HG02759 (cell line): ENCODE measurements around the gene PSPH.
A peak's percentile ranks its signal among the peaks of the same experiment; 100 is the strongest.
"Not testable (repeated sequence)": the region's sequence is repeated elsewhere in the genome, so short reads cannot be mapped to it uniquely, and the experiment has no call there.

Source experiments
- ATAC-seq: cut with Tn5 transposase; IDR thresholded peaks from one replicate; pipeline ENCODE4 v1.9.1; 2021; ENCODE audit warnings: mild to moderate bottlenecking, moderate library complexity; ENCODE audit not compliant: unreplicated experiment

PSPH gene

GRCh38 chr7:56051339-56052191 is at the start of gene PSPH, which contains the start of gene CCT6A:
TSS of gene PSPH (minus strand) at chr7:56051444. CDS start at chr7:56021212, 30,232 bp downstream.
TSS of gene CCT6A (plus strand) at chr7:56051765. CDS start at chr7:56051849, 84 bp downstream.
- peak; percentile 96 for ATAC-seq

DNA sequence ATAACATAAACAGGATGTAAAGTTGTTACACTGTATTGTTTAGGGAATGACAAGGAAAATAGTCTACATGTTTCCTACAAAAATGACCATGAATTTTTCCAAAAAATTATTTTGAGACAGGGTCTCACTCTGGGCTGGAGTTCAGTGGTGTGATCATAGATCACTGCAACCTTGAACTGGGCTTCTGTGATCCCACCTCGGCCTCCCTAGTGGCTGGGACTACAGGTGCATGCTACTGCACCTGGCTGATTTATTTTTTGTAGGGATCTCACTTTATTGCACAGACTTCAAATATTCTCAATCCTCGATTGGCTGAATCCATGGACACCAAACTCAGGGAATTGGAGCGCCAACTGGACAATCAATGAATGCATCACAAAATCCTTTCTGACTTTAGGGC is 48.4 kb upstream of the PSPH start:
- no peak for ATAC-seq

GRCh38 chr7:56098187-56099008 is 47.2 kb upstream of the PSPH start:
- ATAC-seq: not testable (repeated sequence)

- ATAC-seq: no peak
Observed at GRCh38 chr7:56097700-56098099, 46.5 kb upstream of the PSPH start.

DNA sequence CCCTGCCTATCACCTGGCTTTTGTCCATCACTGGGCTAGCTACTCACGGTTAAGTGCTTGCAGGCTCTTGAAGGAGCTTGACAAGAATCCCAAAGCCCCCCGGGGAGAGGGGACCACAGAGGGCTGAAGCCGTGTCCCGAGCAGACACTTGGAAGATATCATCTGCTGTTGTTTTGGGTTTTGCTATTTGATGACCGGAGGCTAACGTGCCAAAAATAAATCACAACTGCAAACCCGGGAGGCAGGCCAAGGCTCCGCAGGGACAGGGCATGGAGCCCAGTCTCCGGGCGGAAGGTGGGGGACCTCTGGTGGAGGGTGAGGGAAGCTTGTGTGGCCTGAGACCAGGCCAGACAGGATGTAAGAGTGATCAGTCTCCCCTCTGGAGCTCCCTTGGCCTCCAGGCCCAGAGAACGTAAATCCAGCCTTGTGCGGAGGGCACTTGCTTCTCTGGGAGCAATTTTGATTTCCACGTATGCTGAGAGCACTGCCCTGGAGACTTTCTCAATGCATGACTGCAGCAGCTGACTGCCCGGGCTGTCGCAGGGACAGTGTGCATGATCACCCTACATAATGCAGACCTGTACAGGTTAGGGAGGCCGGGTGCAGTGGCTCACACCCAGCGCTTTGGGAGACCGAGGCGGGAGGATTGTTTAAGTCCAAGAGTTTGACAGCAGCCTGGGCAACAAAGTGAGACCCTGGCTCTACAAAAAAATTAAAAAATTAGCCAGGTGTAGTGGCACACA is 41.7 kb upstream of the PSPH start, which contains the start of gene PHKG1:
Gene PHKG1, minus strand, starts transcription at position 164 of the 743 bp plus-strand sequence. CDS start 4,011 bp downstream, outside the sequence.
- no peak for ATAC-seq

DNA sequence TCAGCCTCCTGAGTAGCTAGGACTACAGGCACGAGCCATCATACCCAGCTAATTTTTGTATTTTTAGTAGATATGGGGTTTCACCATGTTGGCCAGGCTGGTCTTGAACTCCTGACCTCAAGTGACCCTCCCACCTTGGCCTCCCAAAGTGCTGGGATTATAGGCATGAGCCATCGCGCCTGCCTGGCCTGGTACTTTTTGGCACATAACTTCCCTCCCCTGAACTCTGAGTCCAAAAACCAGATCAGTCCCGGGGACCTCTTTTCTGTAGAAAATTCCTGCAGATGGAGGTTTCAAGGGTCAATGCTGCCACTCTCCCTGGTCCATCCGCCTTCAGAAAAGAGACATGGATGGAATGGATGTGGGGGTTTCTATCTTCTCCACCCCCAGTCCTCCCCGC is 41.1 kb upstream of the PSPH start:
- ATAC-seq: not testable (repeated sequence)

DNA sequence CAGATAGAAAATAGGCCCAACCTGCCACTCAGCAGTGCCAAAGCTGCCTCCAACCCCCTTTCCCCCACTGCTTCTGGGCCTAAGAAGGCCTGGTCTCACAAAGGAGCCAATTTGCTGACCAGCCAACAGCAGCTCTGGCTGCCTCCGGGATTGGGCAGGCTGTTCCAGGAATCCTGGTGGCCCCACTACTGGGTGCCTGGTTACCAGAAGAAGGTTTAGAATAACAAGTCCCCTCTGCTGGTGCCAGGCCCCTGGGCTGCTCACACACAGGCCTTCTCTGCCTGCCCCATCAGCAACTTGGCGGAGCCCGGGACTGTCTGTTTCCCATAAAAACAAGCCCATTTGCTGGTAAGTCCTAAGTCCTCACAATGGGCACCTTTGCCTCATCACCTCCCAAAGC is 40.3 kb upstream of the PSPH start:
- ATAC-seq: no peak

GRCh38 chr7:56087445-56087844 is 36.2 kb upstream of the PSPH start:
- no peak for ATAC-seq

DNA sequence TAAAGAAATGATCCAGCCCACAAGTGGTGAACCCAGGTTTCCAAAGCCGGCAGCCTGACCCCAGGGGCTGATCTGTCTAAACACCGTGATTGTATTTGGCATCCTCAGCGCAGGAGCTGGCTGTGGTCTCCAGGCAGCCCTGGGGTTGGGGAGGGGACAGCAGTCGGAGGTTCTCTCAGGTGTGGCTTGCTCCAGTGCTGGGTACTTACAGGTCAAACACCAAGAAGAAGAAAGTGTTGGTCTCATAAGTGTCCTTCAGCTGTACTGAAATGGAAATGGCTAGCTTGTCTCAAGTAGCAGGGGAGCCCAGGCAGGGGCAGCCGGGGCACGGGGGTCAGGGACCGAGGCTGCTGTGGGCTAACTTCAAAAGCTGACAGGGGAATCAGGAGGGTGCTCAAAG is 35.5 kb upstream of the PSPH start:
- no peak for ATAC-seq

DNA sequence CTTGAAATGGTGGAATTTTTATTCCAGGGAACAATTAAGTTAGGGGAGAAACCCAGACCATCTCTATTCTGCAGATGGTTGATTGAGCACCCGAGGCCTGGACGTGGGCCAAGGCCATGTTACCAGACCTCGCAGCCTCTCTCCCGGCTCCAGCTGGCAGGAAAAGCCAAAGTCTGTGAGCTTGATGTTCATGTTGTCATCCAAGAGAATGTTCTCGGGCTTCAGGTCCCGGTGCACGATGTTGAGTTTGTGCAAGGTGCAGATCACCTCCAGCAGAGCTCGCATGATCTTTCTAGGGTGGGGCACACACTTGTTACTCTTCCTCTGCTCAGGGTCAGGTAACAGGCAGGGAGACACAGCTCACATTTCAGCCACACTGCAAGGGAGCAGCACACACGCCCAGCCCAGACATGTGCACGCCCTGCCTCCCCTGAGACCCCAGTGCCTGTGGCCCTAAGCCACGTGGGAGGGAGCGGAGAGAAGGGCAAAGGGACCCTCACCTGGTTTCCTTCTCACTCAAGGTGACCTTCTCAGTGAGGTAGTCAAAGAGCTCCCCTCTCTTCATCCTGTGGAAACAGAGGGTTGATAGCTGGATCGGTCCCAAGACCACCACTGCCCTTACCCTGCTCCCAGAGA is 32.0 kb upstream of the PSPH start:
- no peak for ATAC-seq

DNA sequence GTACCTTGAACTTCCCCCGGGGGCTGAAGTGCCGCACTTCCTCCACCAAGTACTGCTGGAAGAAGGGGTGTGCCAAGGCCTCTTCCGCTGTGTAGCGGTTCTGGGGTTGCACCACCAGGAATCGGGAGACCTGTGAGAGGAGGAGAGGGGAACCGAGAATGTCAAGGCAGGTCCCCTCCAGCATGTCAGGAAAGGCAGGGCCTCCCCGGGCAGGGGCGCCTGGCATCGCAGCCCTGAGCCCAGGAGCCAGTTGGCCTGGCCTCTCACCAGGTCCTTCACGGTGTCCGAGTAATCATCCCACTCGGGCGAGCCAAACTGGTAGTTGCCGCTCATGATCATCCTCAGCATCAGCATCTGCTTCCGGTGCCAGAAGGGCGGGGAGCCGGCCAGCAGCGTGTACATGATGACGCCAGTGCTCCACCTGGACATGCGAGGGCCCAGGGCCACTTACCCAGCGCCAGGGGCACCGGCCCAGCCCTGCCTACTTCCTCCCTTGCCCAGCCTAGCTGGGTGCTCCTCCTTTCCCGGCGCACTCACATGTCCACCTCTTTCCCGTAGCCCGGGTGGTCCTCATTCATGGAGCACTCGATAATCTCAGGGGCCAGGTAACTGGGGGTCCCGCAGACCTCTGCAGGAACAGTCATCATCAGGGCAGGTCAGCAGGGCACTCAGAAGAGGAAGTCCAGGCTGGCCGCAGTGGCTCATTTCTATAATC is 30.5 kb upstream of the PSPH start:
- no peak for ATAC-seq

DNA sequence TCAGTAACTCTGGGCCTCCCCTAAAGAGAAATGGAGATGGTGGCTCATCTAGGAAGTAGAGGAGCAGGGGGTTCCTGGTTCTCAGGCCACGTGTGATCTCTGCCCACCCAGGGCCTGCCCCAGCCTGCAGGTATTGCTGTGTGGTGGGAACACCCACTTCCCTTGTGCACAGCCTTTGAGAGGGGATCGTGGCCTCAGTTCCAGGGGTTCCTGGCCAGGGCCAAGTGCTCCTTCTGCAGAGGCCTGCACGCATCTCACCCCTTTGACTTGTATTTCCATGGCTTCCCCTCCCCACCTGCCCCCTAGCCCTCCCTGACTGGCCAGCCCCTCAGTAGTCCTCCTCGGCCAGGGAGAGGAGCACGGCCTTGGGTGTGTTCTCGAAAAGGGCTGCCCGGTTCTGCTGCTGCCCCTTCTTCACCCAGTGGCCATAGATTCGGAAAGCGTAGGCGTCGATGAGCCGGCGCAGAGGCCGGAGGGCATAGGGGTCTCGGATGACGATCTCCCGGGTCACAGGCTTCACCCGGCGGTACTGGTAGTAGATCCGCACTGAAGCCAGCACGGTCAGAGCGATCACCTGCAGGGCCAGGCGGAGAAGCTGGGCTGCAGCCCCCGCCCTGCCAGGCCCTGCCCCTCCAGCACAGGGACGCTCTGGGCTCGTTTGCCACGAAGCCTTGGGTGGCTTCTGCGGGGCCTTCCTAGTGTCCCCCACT is 29.6 kb upstream of the PSPH start:
- not testable (repeated sequence) for ATAC-seq

- ATAC-seq: no peak
Observed at GRCh38 chr7:56079450-56080185, 28.4 kb upstream of the PSPH start.

DNA sequence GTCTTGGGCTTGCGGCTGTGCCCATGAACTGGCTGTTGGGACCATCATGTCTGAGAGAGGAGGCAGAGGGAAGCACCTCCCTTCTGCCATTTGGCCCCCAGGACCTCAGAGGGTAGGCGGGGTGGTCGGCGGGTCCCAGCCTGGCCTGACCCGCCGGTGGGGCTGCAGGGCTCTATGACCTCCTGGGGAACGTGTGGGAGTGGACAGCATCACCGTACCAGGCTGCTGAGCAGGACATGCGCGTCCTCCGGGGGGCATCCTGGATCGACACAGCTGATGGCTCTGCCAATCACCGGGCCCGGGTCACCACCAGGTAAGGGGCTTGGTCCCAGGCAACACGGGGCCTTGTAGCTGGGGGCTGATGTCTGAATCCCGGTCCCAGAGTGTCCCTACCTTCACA is 27.0 kb upstream of the PSPH start:
- ATAC-seq: no peak

DNA sequence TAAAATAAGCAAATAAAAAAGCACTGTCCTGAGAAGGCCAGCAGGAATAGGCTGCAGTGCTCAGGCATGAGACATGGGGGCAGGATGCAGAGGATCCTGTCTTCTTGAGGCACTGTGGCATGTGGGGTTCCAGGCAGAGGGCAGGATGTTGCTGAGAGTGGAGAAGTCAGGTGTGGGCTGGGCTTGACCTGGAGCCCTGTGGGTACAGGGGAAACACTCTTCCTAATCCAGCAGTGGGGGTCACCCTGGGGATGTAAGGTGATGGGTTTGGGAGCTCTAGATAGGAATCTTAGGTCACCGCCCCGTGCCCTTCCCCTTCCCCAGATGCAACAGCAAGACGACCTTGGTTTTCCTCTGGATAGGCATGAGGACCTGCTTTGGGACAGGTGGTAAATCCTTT is 26.4 kb upstream of the PSPH start:
- ATAC-seq: no peak

GRCh38 chr7:56074371-56074791 is 23.1 kb upstream of the PSPH start:
- ATAC-seq: peak; percentile 95

DNA sequence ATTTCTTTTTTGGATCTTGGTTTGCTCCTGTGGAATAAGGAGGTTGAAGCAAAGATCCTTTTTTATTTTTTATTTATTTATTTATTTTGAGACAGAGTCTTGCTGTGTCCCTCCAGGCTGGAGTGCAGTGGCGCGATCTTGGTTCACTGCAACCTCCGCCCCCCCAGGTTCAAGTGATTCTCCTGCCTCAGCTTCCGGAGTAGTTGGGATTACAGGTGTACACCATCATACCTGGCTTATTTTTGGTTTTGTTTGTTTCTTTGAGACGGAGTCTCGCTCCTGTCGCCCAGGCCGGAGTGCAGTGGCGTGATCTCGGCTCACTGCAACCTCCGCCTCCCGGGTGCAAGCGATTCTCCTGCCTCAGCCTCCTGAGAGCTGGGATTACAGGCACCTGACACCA is 15.1 kb upstream of the PSPH start:
- ATAC-seq: not testable (repeated sequence)

DNA sequence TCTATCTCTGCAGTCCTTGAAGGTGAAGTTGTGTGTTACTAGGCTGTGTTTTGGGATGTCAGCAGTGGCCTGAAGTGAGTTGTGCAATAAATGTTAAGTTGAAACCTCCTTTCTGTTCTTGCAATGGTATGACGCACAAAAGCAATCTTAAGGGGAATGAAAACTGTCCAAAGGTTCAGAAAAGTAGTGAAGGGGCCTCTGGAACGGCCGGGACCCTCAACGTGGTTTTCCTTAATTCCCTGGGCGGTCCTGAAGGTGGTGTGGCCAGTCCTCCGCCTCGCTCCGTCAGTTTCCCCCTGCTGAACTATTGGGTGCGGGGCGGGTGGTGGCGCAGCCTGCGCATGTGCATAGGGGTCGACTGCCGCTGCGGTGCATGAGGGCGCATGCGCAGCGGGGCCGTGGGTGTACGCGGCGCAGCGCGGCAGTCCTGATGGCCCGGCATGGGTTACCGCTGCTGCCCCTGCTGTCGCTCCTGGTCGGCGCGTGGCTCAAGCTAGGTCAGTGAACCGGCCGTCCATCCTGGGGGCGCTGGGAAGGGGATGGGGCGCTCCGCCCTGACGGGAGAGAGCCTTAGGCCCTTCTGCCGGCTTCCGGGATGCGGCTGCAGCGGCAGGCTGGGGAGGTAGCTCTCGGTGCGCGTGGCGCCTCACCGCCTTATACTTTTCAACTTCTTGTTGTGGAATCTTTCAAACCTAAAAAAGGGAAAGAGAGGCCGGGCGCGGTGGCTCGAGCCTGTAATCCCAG is 12.8 kb upstream of the PSPH start, which contains the start of gene SUMF2:
Gene SUMF2, plus strand, starts transcription at position 405 of the 744 bp plus-strand sequence. Its CDS starts 26 bp downstream, at position 431.
- peak; percentile 90 for ATAC-seq
